ENCODE measurements around the gene POU3F3. TPM values are rescaled to one million over a fixed set of nuclear protein-coding genes. Genes with fewer than 3 reads are reported as not detected.

Gene POU3F3
- total RNA-seq, 2 donors from 2014 or later, result 0.08 TPM; not detected in 1

GRCh38 chr2:104858006-104858978 lies 4.4 kb downstream of the POU3F3 start:
- no peak for DNase-seq
- no peak for ATAC-seq
- intact Hi-C loops (cut with DNase I), result no loop called here

GRCh38 chr2:104859291-104859765 lies 5.4 kb downstream of the POU3F3 start:
- DNase-seq (no peak), ATAC-seq (no peak)
- intact Hi-C loops (cut with DNase I), result no loop called here

- intact Hi-C loops (cut with DNase I), result no loop called here
- DNase-seq, result no peak
- no peak for ATAC-seq
Observed at GRCh38 chr2:104859766-104860450, 6.0 kb downstream of the POU3F3 start.

GRCh38 chr2:104860451-104860790 lies 6.5 kb downstream of the POU3F3 start:
- no peak for DNase-seq

GRCh38 chr2:104861351-104862057 lies 7.6 kb downstream of the POU3F3 start:
- intact Hi-C loops (cut with DNase I), result no loop called here
- ATAC-seq (no peak), DNase-seq (no peak)

More at GRCh38 chr2:104860451-104860790, 6.5 kb downstream of the POU3F3 start:
- no peak for ATAC-seq
- intact Hi-C loops (cut with DNase I), result no loop called here

- intact Hi-C loops (cut with DNase I), result no loop called here
- DNase-seq, result no peak
- no peak for ATAC-seq
Observed at GRCh38 chr2:104862058-104862941, 8.4 kb downstream of the POU3F3 start.

GRCh38 chr2:104863146-104863467 lies 9.2 kb downstream of the POU3F3 start:
- intact Hi-C loops (cut with DNase I), result no loop called here
- DNase-seq, result no peak
- ATAC-seq, result no peak

GRCh38 chr2:104863468-104864279 lies 9.8 kb downstream of the POU3F3 start:
- intact Hi-C loops (cut with DNase I), result no loop called here
- DNase-seq, result no peak
- ATAC-seq, result no peak

- ATAC-seq (no peak), DNase-seq (no peak)
- intact Hi-C loops (cut with DNase I), result no loop called here
Observed at GRCh38 chr2:104864280-104865095, 10.6 kb downstream of the POU3F3 start.

GRCh38 chr2:104865096-104865470 lies 11.2 kb downstream of the POU3F3 start:
- intact Hi-C loops (cut with DNase I), result no loop called here
- no peak for ATAC-seq
- no peak for DNase-seq

- ATAC-seq (no peak), DNase-seq (no peak)
- intact Hi-C loops (cut with DNase I), result no loop called here
Observed at GRCh38 chr2:104866122-104866864, 12.4 kb downstream of the POU3F3 start.

GRCh38 chr2:104866883-104867812 lies 13.2 kb downstream of the POU3F3 start:
- DNase-seq (no peak), ATAC-seq (no peak)
- intact Hi-C loops (cut with DNase I), result no loop called here

- intact Hi-C loops (cut with DNase I), result no loop called here
- DNase-seq, result no peak
- ATAC-seq, result no peak
Observed at GRCh38 chr2:104867813-104868504, 14.0 kb downstream of the POU3F3 start.

GRCh38 chr2:104868505-104868866 lies 14.6 kb downstream of the POU3F3 start:
- ATAC-seq, result no peak
- no peak for DNase-seq
- intact Hi-C loops (cut with DNase I), result no loop called here

All from left cardiac atrium (tissue), 4 donors.